ENCODE data around the gene SPOCK2. TPM values are rescaled to one million over a fixed set of nuclear protein-coding genes. Genes with fewer than 3 reads are reported as not detected.

SPOCK2 gene
- total and polyA plus RNA-seq, 2 of the 4 experiments (the other 2 are of a cell fraction), result 0.02 TPM; not detected in 1

DNA sequence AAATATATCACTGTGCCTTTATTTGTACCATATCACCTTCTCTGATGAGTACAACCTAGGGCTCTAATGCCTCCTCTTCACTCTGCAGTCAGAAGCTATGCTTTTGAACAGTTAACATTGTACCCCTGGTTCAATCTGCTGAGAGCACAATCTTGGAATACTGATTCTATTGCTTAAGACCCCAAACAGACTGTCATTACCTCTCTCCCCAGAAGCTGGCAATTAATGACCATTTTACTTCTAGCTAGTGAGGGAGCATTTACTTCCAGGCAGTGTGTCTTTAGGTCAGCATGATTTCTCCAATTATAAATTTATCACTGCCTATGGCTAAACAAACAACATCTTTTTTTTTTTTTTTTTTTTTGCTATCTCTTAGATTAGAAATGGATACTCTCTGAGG is 36.0 kb upstream of the SPOCK2 start:
- no peak overlapping the region for H3K4me2 ChIP-seq (ENCODE audit: low read depth, low read length)
- H3K23ac ChIP-seq (ENCODE audit: low read depth, low read length), result no peak overlapping the region
- intact Hi-C loops (cut with micrococcal nuclease), result no loop called here
- no peak overlapping the region for H3K56ac ChIP-seq (ENCODE audit: extremely low read depth, insufficient read depth, low read length)
- in situ Hi-C loops (cut with MboI; ENCODE audit: low sequenced_read_pairs), result loop anchor here (10.0 kb wide), 1 partner anchor 210 kb away; no protein-coding TSS in a partner anchor
- H3K79me1 ChIP-seq (ENCODE audit: low read depth in 1 of 2, low read length in 2 of 2), result no peaks in the 10 kb centered on the region
- H3K4me1 ChIP-seq (ENCODE audit: control insufficient read depth, insufficient read depth, low read length), result peaks cover 1% of the 10 kb centered on the region; the same call in 1 of the 2 replicates
- no peaks in the 10 kb centered on the region for H4K20me1 ChIP-seq (ENCODE audit: insufficient read depth, low read length)
- H2AFZ ChIP-seq (replicated peaks; ENCODE audit: low read length, poor library complexity), result no peak overlapping the region
- no peak overlapping the region for H2BK15ac ChIP-seq (ENCODE audit: low read depth, low read length)
- BruUV-seq (replicated peaks), result no TSS peak
- H3K18ac ChIP-seq (ENCODE audit: low read depth, low read length), result no peak overlapping the region
- no peaks in the 10 kb centered on the region for H3K9me1 ChIP-seq (ENCODE audit: insufficient read depth, low read length)
- no peak overlapping the region for H4K8ac ChIP-seq (ENCODE audit: low read depth in 2 of 2, low read length in 2 of 2)
- H4K91ac ChIP-seq (ENCODE audit: insufficient read depth, low read depth, low read length), result no peak overlapping the region
- H2BK20ac ChIP-seq (ENCODE audit: low read depth, low read length), result no peak overlapping the region
- H4K5ac ChIP-seq (ENCODE audit: low read depth, low read length), result no peak overlapping the region
- H2AK9ac ChIP-seq (replicated peaks; ENCODE audit: low read depth, low read length, poor library complexity), result no peak overlapping the region
- H3K9ac ChIP-seq (ENCODE audit: low read depth, low read length), result no peak overlapping the region
- DNase-seq (no peak), ATAC-seq (ENCODE audit: low read depth) (no peak)
- no peak overlapping the region for H3K4me3 ChIP-seq (ENCODE audit: insufficient read depth, low read depth, low read length)
- H3K9me3 ChIP-seq (ENCODE audit: control insufficient read depth, insufficient read depth, low read length), result no peaks in the 10 kb centered on the region
- ChIA-PET CTCF (interaction anchor here (1.4 kb wide), 1 partner anchor 9 kb away, joined by 3 read pairs; no protein-coding TSS in a partner anchor), POLR2A (ENCODE audit: unreplicated experiment) (interaction anchor here (0.5 kb wide), 1 partner anchor 58 kb away, joined by 5 read pairs; no protein-coding TSS in a partner anchor)
- dilution Hi-C loops (cut with HindIII; ENCODE audit: low sequenced_read_pairs, unreplicated experiment), result no loop called here
- H2BK120ac ChIP-seq (ENCODE audit: low read depth, low read length), result no peak overlapping the region
- H3K36me3 ChIP-seq (ENCODE audit: control insufficient read depth, insufficient read depth, low read length), result peaks cover 2% of the 10 kb centered on the region; the same call in 1 of the 2 replicates
- no peak overlapping the region for H3K27ac ChIP-seq (ENCODE audit: insufficient read depth, low read length)
- H3K27me3 ChIP-seq (ENCODE audit: control insufficient read depth, insufficient read depth, low read length), result no peaks in the 10 kb centered on the region
- H2BK5ac ChIP-seq (ENCODE audit: low read depth, low read length, poor library complexity, severe bottlenecking), result no peak overlapping the region
- H2AK5ac ChIP-seq (ENCODE audit: low read depth, low read length), result no peak overlapping the region
- no peak overlapping the region for H3K4ac ChIP-seq (ENCODE audit: low read depth, low read length)
- H3K14ac ChIP-seq (replicated peaks; ENCODE audit: low read depth, low read length), result no peak overlapping the region
- TF ChIP-seq FOS (IDR thresholded peaks at IDR 0.05; ENCODE audit: low read depth, low read length) (no peak), RFX5 (IDR thresholded peaks at IDR 0.05; ENCODE audit: low read depth, low read length) (no peak), MAFK (IDR thresholded peaks at IDR 0.05; ENCODE audit: low read depth, low read length) (no peak), NFE2L2 (IDR thresholded peaks at IDR 0.05; ENCODE audit: low read depth, low read length) (no peak), CHD1 (IDR thresholded peaks at IDR 0.05; ENCODE audit: low read depth, low read length) (no peak), POLR2A (IDR thresholded peaks at IDR 0.05; ENCODE audit: low read depth, low read length) (no peak)
- TF ChIP-seq, protein P1, sequence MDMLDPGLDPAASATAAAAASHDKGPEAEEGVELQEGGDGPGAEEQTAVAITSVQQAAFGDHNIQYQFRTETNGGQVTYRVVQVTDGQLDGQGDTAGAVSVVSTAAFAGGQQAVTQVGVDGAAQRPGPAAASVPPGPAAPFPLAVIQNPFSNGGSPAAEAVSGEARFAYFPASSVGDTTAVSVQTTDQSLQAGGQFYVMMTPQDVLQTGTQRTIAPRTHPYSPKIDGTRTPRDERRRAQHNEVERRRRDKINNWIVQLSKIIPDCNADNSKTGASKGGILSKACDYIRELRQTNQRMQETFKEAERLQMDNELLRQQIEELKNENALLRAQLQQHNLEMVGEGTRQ (IDR thresholded peaks at IDR 0.05; ENCODE audit: low read depth, low read length), result no peak
- TF ChIP-seq, protein P2, sequence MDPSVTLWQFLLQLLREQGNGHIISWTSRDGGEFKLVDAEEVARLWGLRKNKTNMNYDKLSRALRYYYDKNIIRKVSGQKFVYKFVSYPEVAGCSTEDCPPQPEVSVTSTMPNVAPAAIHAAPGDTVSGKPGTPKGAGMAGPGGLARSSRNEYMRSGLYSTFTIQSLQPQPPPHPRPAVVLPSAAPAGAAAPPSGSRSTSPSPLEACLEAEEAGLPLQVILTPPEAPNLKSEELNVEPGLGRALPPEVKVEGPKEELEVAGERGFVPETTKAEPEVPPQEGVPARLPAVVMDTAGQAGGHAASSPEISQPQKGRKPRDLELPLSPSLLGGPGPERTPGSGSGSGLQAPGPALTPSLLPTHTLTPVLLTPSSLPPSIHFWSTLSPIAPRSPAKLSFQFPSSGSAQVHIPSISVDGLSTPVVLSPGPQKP (IDR thresholded peaks at IDR 0.05; ENCODE audit: borderline replicate concordance, low read depth, low read length), result no peak
